AML-193 (cell line): ENCODE results near the gene BNC2.
A peak's percentile ranks its signal among the peaks of the same experiment; 100 is the strongest.
"Not testable (repeated sequence)": the region's sequence is repeated elsewhere in the genome, so short reads cannot be mapped to it uniquely, and the experiment has no call there.

Source experiments
- DNase-seq, 2 experiments: peaks; one replicate each; lab custom pipeline; 2025; lab: John Stamatoyannopoulos, UW

BNC2 gene

GRCh38 chr9:16542290-16542689, 328.2 kb downstream of the BNC2 start:
- DNase-seq = no peak

GRCh38 chr9:16540743-16541613, 329.5 kb downstream of the BNC2 start:
- no peak for DNase-seq

DNA sequence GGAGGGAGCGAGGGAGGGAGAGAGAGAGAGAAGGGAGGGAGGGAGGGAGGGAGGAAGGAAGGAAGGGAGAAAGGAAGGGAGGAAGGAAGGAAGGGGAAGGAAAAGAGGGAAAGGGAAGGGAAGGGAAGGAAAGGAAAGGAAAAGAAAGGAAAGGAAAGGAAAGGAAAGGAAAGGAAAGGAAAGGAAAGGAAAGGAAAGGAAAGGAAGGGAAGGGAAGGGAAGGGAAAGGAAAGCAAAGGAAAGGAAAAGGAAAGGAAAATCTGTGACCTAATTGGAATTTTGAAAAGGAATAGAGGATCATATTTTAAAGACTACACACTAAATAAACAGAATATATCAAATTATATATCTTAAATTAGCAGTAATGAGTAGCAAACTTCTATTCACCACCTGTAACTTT, 330.8 kb downstream of the BNC2 start:
- not testable (repeated sequence) for DNase-seq

- no peak for DNase-seq
Observed at GRCh38 chr9:16535555-16535954, 334.9 kb downstream of the BNC2 start.

DNA sequence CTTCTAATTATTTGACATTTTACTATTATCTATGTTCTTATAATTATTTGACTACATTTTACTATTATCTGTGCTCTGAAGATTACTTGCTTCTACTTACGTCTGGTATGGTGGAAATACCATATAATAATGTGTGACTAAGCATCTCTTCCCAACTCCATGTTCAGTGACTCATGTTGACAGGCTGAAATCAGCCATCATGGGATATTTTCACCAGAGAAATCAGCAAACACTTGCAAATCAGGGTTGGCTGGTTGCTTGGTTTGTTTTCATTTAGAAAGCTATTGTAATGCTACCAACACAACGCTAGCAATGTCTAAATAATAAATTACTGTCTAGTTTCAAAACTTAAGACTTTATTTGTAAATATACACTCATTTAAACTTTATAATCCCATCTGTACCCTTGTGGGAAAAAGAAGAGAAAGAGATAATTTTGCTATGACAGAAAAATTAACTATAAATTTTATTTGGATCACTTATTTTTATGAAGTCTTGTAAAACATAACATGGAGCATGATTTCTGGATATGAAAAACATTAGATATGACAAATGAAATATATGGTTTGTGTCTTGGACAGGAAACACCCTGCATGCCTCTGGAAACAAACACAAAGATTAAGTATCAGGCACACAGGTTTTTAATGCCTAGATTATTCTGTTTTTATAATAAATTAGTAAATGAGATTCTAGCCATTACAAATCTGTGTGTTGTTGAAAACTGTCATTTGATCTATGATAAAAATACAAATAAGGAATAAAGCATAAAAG, 337.6 kb downstream of the BNC2 start:
- no peak for DNase-seq

GRCh38 chr9:16532272-16532671, 338.2 kb downstream of the BNC2 start:
- DNase-seq = no peak

- DNase-seq = peak in 1 of 2 experiments; percentile 1
Observed at GRCh38 chr9:16530669-16531642, 339.5 kb downstream of the BNC2 start.

DNA sequence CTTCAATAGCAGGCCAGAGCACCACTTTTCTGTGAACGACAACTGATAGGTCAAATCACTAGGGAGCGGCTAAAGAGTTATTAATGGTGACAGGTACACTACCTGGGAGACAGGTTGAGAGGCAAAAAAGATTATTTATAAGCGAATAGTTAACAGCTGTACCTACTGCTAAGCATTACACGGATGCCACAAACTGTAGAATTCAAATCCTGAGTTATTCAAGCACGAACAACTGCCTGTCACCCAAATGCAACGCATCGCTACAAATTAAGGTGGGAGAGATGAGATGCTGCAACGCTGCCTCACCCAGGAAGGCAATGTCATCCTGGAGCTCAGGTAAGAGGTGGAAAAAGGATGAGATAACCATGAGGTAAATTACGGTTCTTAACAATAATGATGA, 342.9 kb downstream of the BNC2 start:
- no peak for DNase-seq

DNA sequence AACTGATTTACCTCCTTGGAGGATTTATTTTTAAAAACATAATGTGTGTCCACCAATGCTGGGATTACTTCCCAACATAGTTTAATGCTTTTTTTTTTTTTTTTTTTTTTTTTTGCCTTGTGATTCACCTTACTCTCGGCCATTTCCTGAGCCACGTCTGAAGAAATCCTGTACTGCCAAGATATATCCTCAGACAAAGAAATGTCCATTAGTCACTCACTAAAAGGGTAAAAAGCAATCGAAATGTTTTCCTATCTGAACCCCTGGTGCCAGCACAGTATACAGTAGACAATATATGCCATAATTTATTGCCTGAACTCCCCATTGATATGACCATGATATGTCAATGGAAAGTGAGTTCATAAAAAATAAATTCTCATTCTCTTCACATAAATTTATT, 344.1 kb downstream of the BNC2 start:
- DNase-seq = no peak

GRCh38 chr9:16524823-16525222, 345.6 kb downstream of the BNC2 start:
- no peak for DNase-seq

DNA sequence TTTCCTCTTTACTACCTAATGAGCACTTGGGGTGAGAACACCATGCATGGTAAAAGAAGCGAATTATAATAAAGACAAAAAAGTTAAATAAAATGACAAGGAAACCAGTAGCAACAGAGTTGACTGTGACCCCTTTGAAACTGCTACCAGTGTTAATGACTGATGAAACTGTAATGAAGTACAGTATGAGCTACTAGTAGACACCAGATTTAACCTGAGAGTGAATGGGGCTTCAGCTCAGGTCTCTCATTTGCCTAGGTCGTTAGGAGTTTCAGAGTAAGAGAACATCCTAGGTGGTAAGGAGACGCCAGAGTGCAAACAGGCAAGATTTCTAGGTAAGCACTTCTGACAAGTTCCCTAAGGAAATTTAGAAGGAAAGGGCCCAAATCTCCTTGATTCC, 346.4 kb downstream of the BNC2 start:
- DNase-seq = no peak

GRCh38 chr9:16521868-16522411, 348.5 kb downstream of the BNC2 start:
- DNase-seq = peak in 1 of 2 experiments; percentile 4

- no peak for DNase-seq
Observed at GRCh38 chr9:16519001-16519400, 351.5 kb downstream of the BNC2 start.

DNA sequence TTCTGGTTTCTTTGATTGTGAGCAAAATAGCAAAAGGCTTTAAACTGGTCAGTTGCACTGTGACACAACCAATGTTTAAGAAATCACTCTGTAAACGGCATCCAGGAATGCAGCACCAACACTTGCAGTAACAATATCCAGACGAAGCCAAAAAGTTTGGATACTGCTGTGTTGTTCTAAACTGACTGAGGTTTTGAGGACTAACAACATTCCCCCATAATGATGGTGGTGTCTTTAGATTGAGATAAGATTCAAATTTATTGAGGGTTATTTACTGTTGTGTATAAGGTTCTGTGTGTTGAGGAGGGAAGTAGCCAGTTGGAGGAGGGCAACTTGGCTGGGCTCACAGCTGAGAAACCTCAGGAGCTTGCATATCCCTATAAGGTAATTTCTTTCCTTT, 353.6 kb downstream of the BNC2 start:
- DNase-seq = no peak

DNA sequence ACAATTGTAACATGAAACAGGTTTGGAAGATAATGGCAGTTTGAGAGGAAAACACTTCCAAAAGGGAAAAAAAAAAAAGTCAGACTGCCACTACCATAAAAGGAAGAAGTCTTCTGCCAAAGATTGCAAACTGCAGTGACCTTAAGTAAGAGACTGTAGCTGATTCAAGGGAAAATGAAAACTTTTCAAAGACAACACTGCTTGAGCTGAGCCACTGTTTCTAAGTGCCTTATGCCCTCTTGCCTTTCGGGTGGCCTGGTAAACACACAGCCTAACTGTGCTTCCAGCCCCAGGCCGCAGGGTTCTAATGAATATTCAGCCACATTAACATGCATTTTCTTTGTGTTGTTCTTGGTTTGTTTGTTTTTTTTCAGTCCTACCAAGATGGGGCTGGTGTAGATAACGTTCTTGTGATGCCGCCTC, 354.6 kb downstream of the BNC2 start:
- no peak for DNase-seq

DNA sequence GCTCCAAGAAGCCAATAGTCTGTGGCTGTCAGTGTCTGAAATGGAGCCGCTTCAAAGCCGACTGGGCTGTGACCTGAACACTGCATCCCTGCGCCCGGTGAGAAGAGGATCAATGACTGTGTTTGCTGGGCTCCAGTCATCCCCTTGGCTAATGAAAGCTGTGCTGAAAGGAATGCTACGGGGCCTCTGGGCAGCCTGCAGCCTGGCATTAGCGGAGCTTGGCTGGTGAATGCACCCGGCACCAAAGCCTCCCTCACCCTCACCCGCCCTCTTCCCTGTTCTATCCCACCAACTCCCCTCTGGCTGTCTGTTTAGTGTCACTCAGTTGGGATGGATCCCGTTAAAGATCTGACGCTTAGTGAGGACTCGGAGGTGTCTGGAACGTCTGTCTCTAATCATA, 355.3 kb downstream of the BNC2 start:
- no peak for DNase-seq

DNA sequence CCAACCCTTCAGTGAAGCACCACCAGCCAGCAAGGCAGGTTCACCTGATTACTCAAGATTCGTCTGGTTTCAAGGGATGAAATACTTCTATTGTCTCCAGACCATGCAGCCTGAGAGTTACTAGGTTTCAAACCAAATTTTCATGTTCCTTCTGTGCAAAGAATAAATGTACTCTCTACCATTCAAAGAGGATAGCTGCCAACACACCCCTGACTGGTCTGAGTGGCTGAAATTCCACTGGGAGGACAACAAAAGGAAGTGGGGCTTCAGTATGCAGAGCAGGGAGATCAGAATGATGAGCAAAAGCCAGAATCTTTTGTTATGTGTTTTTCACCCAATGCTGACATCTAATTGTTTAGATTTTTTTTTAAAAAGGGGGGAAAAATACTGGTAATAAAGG, 356.3 kb downstream of the BNC2 start:
- no peak for DNase-seq

DNA sequence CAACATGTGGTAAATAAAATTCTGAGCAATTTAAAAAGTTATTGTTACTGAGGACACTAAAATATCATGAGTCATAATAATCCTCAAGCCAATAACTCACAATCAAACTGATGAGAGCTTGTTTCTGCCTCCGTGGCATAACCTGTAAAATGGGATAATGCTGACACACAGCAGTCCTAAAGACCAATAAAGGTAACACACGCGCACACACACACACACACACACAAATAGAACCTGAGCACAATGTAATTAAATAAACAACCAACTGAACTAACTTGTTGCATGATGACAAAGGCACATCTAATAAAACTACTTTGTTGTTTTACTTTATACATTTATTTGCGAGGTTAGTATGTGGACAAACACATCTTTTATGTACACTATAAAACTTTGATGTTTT, 358.2 kb downstream of the BNC2 start:
- DNase-seq = no peak

DNA sequence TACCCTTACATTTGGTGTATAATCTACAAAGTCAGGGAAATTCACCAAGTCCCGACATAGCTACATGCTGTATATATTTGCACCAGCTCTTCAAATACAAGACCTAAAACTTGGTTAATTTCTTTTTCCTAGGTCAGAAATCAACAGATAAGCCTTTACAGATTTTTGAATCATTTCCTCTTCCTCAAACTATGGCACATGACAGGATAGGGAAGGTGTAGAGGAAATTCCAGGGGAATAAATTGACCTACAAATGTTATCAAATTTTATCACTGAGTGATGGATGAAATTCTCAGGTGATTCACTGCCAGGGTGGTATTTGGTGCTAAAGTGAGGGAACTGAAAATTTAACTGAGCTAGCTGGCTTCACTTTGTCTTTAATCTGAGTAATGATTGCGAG, 360.0 kb downstream of the BNC2 start:
- no peak for DNase-seq

GRCh38 chr9:16509997-16510396, 360.5 kb downstream of the BNC2 start:
- DNase-seq = no peak

DNA sequence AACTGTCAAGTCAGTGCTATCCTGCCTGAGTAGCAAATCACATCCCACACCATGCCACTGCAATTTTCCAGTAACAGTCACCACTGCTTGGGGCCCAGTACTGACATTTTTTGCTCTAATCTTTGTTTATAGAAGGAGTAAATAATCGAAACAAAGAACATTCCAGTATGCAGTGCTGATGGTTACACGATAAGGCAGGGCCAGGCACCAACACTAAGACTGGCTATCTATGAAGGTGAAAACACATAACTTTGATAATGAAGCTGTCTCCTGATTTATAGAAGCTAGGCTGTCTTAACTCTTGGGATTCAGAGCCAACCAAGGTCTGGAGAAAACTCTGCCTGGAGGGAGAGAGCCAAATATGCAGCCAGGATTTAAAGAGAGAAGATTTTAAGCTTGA, 365.3 kb downstream of the BNC2 start:
- no peak for DNase-seq

GRCh38 chr9:16501726-16502125, 368.7 kb downstream of the BNC2 start:
- no peak for DNase-seq
